Measurements from ENCODE around the gene CALHM6.

- TF ChIP-seq GATA2 (IDR thresholded peaks at IDR 0.05; ENCODE audit: low read depth, low read length) (no peak), GATA3 (IDR thresholded peaks at IDR 0.05; ENCODE audit: low read depth, low read length) (no peak)
Measured at GRCh38 chr6:116476002-116476678, 15.0 kb downstream of the CALHM6 start.

Data from SH-SY5Y (cell line).